NCI-H446 treated with DMSO at 0.1 percent for 48 hours (cell line): ENCODE results near the gene DNM1L.

Source experiments
- DNase-seq: peaks from one replicate; lab custom pipeline; 2025; lab: John Stamatoyannopoulos, UW

DNM1L gene

DNA sequence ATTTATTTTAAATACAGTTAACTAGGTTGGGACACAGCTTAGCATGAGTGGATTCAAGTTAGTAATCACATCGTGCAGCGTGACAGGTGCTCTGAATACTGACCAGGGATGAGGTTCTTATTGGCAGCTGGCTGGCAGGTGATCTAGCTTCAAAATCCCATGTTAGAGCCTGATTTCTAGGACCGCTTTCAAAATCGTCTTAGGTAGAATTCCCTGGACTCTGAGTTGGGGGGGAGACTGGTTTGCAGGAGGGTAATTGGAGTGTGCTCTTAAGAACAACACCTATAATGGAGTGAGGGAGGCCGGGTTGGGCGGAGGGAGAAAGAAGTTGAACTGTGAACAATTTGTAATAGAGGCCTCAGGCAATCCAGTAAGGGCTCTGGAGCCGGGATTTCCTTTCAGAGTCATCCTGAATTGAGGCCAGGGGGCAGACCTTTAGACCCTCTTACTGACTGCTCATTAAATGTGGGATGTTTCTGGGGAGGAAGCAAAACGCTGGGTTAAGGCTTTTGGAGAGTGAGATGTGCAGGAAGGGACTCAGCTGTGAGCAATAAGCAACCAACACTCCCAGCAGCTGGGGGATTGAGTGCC lies 77.5 kb downstream of the DNM1L start:
- no peak for DNase-seq

DNA sequence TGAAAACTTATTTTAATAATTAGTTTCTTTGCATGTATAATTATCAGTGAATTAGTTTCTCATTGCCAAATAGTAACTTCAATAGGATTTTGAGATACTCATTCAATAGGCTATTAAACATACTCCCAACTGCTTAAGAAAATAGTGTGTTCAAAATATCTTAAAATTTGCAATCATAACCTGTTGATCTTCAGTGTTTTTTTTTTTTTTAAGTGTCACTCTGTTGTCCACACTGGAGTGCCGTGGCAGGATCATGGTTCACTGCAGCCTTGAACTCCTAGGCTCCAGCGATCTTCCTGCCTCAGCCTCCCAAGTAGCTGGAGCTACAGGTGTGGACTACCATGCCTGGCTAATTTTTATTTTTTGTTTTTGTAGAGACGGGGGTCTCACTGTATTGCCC lies 78.1 kb downstream of the DNM1L start:
- no peak for DNase-seq

DNA sequence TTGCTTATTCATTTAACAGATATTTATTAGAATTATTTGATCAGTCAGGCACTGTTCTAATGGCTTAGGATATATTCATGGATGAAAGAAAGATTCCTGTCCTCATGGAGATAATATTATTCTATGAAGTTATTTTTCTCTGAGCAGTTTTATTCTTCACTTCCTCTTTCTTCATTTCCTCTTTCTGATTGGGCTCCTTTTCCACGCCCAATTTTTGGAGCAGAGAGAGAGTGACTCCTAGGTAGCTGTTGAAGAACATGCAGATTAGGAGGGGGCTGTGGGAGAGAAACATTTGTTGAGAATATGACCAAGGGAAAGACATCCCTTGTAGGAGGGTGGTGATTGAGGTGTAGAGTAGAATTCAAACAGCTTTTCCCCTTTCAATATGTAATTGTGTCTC lies 82.6 kb downstream of the DNM1L start:
- DNase-seq, result no peak

DNA sequence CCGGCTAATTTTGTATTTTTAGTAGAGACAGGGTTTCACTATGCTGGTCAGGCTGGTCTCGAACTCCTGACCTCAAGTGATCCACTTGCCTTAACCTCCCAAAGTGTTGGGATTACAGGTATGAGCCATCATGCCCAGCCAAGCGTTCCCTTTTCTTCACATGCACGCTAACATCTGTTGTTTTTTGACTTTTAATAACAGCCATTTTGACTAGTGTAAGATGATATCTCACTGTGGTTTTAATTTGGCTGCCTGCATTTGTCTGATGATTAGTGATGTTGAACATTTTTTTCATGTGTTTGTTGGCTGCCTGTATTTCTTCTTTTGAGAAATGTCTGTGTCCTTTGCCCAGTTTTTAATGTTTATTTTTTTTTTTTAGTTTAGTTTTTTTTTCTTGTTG lies 86.8 kb downstream of the DNM1L start:
- DNase-seq, result peak; percentile 39

DNA sequence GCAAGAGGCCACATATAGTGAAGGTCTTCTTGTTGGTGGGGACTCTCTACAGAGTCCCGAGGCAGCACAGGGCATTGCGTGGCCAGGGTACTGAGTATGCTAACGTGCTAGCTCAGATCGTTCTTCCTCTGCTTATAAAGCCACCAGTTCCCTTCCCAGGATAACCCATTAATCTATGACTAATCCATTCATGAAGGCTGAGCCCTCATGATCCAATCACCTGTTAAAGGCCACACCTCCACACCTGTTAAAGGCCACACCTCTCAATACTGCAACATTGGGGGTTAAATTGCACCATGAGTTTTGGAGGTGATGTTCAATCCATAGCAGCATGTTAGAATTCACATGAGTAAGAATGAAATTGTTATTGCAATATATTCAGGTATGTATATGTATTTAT lies 89.4 kb downstream of the DNM1L start:
- no peak for DNase-seq

DNA sequence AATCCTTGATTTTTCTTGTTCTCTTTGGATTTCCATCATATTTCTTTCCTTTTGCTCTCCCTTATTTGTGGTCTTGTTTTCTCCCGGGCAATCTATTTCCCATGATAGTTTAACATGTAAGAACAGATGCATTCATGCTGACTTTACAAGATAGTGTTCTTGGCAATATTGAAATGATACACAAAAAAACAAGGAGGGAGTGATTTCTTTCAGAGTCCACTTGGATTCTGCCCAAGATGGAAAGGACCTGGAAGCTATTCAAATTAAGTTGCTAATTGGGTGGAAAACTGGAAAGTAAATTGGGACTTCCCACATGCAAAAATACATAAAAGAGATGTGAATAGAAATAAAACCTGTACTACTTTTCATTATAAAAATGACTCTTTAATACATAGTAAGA lies 91.0 kb downstream of the DNM1L start:
- DNase-seq, result peak; percentile 23

DNA sequence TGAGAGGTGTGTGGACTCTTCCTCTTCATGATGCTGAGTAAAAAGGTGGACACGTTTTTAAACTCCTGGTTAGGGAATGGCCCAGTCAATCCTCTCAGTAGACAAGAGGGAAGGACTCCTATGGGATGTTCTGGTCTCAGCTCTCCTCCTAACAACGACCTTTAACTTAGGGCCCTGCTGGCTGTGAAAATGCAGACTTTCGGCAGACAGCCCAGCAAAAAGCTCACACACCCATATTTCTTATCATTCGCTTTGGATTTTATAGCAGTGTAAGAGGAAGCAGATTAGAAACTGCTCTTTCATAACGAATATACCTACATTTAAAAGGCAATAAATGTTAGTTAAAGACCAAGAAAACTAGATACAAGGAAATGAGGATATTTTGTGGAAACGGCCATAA lies 94.6 kb downstream of the DNM1L start:
- DNase-seq, result no peak

DNA sequence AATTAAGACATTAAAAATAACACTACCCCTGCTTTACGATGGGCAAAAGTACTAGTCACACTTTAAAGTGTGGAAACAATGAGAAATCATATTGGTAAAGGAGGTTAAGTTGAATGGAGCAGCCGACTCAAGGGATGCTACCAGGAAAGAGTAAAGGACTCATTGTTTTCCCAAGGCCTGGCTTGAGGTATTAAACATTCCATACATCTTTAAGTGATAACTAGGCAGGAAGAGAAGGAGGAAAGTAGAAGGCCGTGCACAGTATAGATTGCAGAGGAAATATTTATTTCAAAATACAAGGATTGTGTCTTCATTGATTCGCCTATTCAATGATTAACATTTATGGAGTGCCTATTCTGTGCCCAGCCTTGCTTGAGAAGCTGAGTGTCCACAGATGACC lies 97.2 kb downstream of the DNM1L start:
- no peak for DNase-seq

DNA sequence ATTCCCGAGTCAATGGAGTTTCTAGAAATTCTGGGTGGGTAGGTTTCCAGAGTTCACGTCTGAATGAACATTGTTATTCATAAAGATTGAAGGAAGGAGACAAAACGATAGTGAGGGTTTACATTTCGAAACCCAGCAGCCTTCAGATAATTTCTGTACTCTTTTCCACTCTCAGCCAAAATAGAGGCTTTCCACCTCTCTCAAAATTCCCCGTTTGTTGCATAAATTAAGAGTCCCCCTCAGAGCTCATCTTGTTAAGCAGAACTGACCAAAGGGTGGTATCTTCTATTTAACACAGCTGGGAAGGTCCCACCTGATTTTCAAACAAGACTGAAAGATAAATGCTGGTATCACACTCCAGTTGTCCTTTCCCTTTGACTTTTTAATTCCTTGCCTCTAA lies 98.1 kb downstream of the DNM1L start:
- DNase-seq, result no peak

DNA sequence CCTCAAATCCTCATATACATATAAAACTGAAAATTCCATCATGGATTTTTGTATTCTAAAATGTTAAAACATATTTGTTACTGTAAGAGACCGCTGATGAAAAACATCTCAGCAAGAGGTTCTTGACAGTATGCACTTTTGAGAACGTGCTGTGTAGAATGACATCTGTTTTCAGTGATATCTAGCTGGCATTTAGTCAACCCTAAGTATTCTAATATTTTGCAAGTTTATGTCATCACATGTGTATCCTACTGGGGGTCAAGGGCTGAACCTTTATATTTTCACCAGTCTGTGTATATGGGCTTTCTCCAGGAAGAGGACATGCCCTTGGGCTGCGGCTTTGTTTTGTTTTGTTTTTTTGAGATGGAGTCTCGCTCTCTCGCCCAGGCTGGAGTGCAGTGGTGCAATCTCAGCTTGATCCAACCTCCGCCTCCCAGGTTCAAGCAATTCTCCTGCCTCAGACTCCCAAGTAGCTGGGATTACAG lies 98.6 kb downstream of the DNM1L start:
- no peak for DNase-seq

DNA sequence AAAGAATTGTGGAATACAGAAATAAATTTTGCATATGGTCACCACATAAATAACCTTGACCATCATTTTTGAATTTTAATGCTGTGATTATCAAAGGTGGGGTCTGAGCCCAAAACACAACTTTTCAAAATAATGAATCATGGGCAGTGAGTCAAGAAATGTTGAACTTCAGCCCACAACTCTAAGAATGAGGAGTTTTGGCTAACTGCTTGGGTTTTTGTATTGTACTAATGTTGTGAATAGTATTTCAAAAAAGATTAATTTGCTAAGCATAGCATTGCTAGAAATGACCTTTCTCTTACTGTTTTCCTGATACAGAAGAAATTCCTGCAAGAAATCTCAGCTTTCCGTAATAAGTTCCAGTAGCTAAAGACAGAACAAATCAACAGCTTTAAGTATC lies 101.0 kb downstream of the DNM1L start:
- no peak for DNase-seq

DNA sequence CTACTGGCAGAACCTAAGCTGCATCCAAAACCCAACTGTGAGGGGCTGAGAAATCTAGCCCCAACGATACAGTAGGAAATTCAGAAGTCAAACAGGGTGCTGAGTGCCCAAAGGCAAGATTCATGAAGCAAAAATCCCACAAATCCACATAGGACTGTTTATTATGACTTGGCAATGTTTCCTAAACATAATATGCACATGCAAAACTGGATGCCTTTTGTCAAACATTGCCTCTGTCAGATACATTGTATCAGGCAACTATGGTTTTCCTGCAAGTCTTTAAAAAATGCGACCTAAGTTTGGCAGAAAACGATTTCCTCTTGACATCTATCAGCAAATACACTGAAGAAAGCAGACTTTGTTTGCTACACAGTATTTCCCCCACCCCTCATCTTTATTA lies 103.9 kb downstream of the DNM1L start:
- no peak for DNase-seq

DNA sequence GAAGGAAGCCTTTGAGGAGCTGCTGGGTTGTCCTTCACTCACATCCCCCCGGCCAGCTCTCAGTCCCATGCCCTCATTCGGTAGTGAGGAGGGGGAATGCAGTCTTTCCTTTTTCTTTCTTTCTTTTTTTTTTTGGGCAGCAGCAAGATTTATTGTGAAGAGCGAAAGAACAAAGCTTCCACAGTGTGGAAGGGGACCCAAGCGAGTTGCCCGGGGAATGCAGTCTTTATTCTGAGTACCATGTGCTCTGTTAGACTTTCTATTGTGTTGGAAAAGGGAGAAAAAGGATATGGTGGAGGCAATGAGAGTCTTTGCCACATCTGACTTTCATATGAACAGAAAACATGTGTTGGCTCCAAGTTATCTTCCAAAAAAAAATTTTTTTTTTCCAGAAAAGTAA lies 106.5 kb downstream of the DNM1L start:
- DNase-seq, result no peak

DNA sequence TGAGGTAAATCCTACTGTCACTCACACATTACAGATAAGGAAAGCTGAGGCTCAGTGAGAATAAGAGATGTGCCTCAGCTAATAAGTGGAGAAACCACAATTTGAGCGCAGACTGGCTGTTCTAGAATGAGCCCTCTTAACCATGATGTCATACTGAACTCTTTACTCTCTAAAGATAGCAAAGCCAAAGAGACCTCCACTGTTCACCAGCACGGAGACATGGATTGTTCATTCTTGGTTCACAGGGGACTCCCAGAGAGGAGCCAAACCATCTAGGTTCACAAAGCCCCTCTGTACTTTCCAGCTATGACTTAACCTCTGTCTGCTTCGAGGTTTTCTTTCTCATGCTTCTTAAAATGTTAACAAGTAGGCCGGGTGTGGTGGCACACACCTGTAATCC lies 109.3 kb downstream of the DNM1L start:
- no peak for DNase-seq

DNA sequence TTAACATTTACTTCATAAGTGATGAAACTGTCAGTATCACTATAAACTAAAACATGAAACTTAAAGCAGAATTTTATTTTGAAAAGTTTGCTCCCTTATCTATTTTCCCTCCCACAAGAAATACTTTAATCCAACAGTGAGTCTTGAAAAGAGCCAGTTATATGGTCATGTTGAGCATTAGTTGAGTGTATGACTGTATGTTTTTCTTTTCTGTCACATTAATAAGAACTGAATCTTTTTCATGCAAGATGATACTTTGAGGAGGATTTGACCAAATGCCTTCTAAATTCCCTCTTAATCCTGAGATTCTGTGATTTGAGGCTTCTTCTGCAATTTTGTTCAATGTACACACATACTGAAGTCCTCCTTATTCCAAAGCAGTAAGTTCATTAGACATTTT lies 110.3 kb downstream of the DNM1L start:
- DNase-seq, result no peak

DNA sequence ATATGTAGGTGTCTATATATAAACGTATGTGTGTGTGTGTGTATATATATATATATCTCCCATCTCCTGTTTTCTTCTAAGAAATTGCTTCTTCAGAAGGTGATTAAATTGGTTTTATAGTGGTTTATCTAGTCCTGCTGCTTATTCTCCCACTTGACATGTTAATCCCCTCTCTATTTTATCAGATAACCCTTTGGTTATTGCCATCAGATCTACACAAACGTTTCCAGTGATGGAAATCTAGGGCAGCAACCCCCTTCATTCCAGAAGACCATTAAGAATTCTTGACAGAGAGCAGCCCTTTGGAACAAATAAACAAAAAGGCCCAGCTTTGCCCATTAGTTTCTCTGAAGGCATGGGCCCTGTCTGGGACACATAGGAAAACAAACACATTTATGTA lies 110.8 kb downstream of the DNM1L start:
- no peak for DNase-seq

DNA sequence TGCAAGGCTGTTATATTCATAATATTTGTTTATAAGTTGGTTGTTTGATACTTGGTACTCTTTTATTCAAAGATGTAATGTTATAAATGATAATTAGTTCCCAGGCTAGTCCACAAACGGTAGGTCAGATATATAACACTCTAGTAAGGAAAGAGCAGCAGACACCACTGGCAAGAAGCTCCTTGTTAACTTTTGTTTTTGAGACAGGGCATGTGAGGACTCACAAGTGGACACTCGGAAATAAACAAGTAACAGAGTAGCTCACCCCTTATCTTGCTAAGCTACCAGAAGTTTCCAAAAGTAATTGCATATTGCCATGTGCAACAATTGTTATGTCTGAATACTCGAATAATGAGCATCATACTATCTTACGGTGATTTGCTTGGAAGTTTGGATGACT lies 115.2 kb downstream of the DNM1L start:
- DNase-seq, result no peak
